Liver (tissue), 9 donors: Measurements from ENCODE around the gene ID1. TPM values are rescaled to one million over a fixed set of nuclear protein-coding genes. Genes with fewer than 3 reads are reported as not detected.
A peak's percentile ranks its signal among the peaks of the same experiment; 100 is the strongest.

Experiments
- DNase-seq: peaks from one replicate; pipeline ENCODE4 v3.0.0-alpha.2; 2017; ENCODE audit warnings: low spot score
- H3K27ac ChIP-seq, 2 donors: one replicate each; pipeline ENCODE4 v1.7.0; 2013; ENCODE audit warnings: inconsistent platforms in 2 of 2, low read length in 2 of 2, control low read depth in 1 of 2, low read depth in 1 of 2, mild to moderate bottlenecking in 1 of 2
- H3K27me3 ChIP-seq, 4 donors: one replicate each; pipeline versions ENCODE4 v1.6.1 to v1.7.0; 2013; ENCODE audit warnings: low read length in 3 of 4, inconsistent platforms in 1 of 4, mild to moderate bottlenecking in 1 of 4, moderate library complexity in 1 of 4; ENCODE audit not compliant: control insufficient read depth in 4 of 4, insufficient read depth in 4 of 4
- H3K36me3 ChIP-seq, 4 donors: one replicate each; pipeline versions ENCODE4 v1.6.1 to v1.7.0; 2013; ENCODE audit warnings: low read length in 3 of 4, mild to moderate bottlenecking in 3 of 4, low read depth in 1 of 4, moderate library complexity in 1 of 4; ENCODE audit not compliant: control insufficient read depth in 4 of 4, insufficient read depth in 3 of 4
- H3K4me1 ChIP-seq, 4 donors: one replicate each; pipeline versions ENCODE4 v1.6.1 to v1.7.0; 2013; ENCODE audit warnings: low read length in 3 of 4, mild to moderate bottlenecking in 3 of 4, moderate library complexity in 1 of 4; ENCODE audit not compliant: control insufficient read depth in 4 of 4, insufficient read depth in 4 of 4
- H3K4me3 ChIP-seq, 3 donors: one replicate each; pipeline versions ENCODE4 v1.6.1 to v1.7.0; 2013; ENCODE audit warnings: low read length in 3 of 3, control low read depth in 1 of 3, low read depth in 1 of 3, mild to moderate bottlenecking in 1 of 3
- H3K9ac ChIP-seq, 2 donors: one replicate each; pipeline ENCODE4 v1.7.0; 2013; ENCODE audit warnings: low read length in 2 of 2, mild to moderate bottlenecking in 2 of 2, moderate library complexity in 2 of 2, control low read depth in 1 of 2, low read depth in 1 of 2
- H3K9me3 ChIP-seq, 4 donors: one replicate each; pipeline versions ENCODE4 v1.6.1 to v1.7.0; 2013; ENCODE audit warnings: low read length in 3 of 4; ENCODE audit not compliant: control insufficient read depth in 4 of 4
- ATF3 ChIP-seq: IDR thresholded peaks from 2 replicates; pipeline ENCODE4 v1.6.1; 2016; ENCODE audit warnings: antibody characterized with exemption
- CTCF ChIP-seq: fragments of 150-350 bp; IDR thresholded peaks from 2 replicates; pipeline ENCODE4 v1.5.1; 2017; ENCODE audit warnings: improper control_type of control experiment, low read depth, low read length; ENCODE audit not compliant: missing input control
- EGR1 ChIP-seq, 2 donors: IDR thresholded peaks; 2 replicates each; pipeline ENCODE4 v1.6.1; 2016 to 2018; ENCODE audit warnings: antibody characterized with exemption in 2 of 2, low read depth in 2 of 2
- FOXA1 ChIP-seq: IDR thresholded peaks from 2 replicates; pipeline ENCODE4 v1.6.1; 2016; ENCODE audit warnings: antibody characterized with exemption
- GABPA ChIP-seq, 2 donors: IDR thresholded peaks in 1 of 2; conservative IDR thresholded peaks in 1 of 2; 2 replicates each; pipeline ENCODE4 v1.6.1; 2016; ENCODE audit warnings: antibody characterized with exemption in 2 of 2, mild to moderate bottlenecking in 1 of 2, moderate library complexity in 1 of 2
- JUND ChIP-seq, 2 donors: IDR thresholded peaks; 2 replicates each; pipeline ENCODE4 v1.6.1; 2016; ENCODE audit warnings: antibody characterized with exemption in 2 of 2
- MAX ChIP-seq: IDR thresholded peaks from 2 replicates; pipeline ENCODE4 v1.6.1; 2016; ENCODE audit warnings: antibody characterized with exemption
- NR2F2 ChIP-seq: IDR thresholded peaks from 2 replicates; pipeline ENCODE4 v1.6.1; 2016; ENCODE audit warnings: antibody characterized with exemption
- RAD21 ChIP-seq, 2 donors: IDR thresholded peaks; 2 replicates each; pipeline ENCODE4 v1.6.1; 2016; ENCODE audit warnings: antibody characterized with exemption in 2 of 2, mild to moderate bottlenecking in 2 of 2
- REST ChIP-seq: IDR thresholded peaks from 2 replicates; pipeline ENCODE4 v1.6.1; 2016; ENCODE audit warnings: antibody characterized with exemption, mild to moderate bottlenecking
- TAF1 ChIP-seq: conservative IDR thresholded peaks from 2 replicates; pipeline ENCODE4 v1.6.1; 2016; ENCODE audit warnings: antibody characterized with exemption, mild to moderate bottlenecking
- YY1 ChIP-seq: IDR thresholded peaks from 2 replicates; pipeline ENCODE4 v1.6.1; 2016; ENCODE audit warnings: antibody characterized with exemption, mild to moderate bottlenecking
- WGBS: extraction: QIAGEN DNeasy Blood & Tissue Kit; methylation state at CpG from one replicate; pipeline ENCODE4 v1.1.7; 2013; 5-methylcytosine and 5-hydroxymethylcytosine counted together
- polyA plus RNA-seq, 2 donors: library from polyadenylated mRNA; stranded (reverse) in 1 of 2; unstranded in 1 of 2; fragments of 200-250 nt in 1 of 2; fragments of >200 nt in 1 of 2; fragmentation: Nextera tagmentation in 1 of 2; extraction: Ambion mirVana in 1 of 2; gene quantifications; one replicate each; pipeline versions ENCODE4 v1.2.1 to v1.2.3, GENCODE V29; 2013 to 2015
- total RNA-seq, 2 donors: library from RNA; depleted of rRNA; stranded (reverse); fragments of >200 nt; gene quantifications; one replicate each; pipeline ENCODE4 v1.2.3, GENCODE V29; 2014
- donor health status: healthy.
- donor health status: healthy.
- donor health status: healthy.
- donor health status: healthy.
- donor health status: healthy.

ID1 gene
- total and polyA plus RNA-seq, 4 donors = 33.9 to 117 (median 71.2) TPM

GRCh38 chr20:31587545-31588389 is 17.3 kb upstream of the ID1 start:
- no peaks in the 10 kb centered on the region for H3K36me3 ChIP-seq
- WGBS = 7% methylated on average over 76 of the region's 76 CpGs
- no peak for DNase-seq

More at GRCh38 chr20:31587545-31588389, 17.3 kb upstream of the ID1 start:
- peak overlapping the region; percentile 44 to 72 (median 69) for H3K4me3 ChIP-seq
- H3K9me3 ChIP-seq = no peaks in the 10 kb centered on the region
- H3K9ac ChIP-seq = no peak overlapping the region
- H3K27ac ChIP-seq = peak overlapping the region; percentile 48 to 72
- TF ChIP-seq ATF3 = no peak
- no peak for TF ChIP-seq GABPA (IDR thresholded peaks at IDR 0.05 in 1 of 2, conservative IDR thresholded peaks at IDR 0.05 in 1 of 2)
- no peak for TF ChIP-seq CTCF
- TF ChIP-seq NR2F2 = no peak
- TF ChIP-seq YY1 = no peak
- no peak for TF ChIP-seq EGR1 (IDR thresholded peaks at IDR 0.05; ENCODE audit: low read depth in 2 of 2)
- no peak for TF ChIP-seq FOXA1
- no peak for TF ChIP-seq TAF1
- TF ChIP-seq REST = no peak
- no peak for TF ChIP-seq MAX
- TF ChIP-seq JUND (IDR thresholded peaks at IDR 0.05) = no peak
- TF ChIP-seq RAD21 (IDR thresholded peaks at IDR 0.05) = no peak
- H3K4me1 ChIP-seq = peaks cover 0 to 10% (median 2%) of the 10 kb centered on the region in 4 donors
- H3K27me3 ChIP-seq = no peaks in the 10 kb centered on the region
